ENCODE measurements around the gene ERI3.

ERI3 gene

DNA sequence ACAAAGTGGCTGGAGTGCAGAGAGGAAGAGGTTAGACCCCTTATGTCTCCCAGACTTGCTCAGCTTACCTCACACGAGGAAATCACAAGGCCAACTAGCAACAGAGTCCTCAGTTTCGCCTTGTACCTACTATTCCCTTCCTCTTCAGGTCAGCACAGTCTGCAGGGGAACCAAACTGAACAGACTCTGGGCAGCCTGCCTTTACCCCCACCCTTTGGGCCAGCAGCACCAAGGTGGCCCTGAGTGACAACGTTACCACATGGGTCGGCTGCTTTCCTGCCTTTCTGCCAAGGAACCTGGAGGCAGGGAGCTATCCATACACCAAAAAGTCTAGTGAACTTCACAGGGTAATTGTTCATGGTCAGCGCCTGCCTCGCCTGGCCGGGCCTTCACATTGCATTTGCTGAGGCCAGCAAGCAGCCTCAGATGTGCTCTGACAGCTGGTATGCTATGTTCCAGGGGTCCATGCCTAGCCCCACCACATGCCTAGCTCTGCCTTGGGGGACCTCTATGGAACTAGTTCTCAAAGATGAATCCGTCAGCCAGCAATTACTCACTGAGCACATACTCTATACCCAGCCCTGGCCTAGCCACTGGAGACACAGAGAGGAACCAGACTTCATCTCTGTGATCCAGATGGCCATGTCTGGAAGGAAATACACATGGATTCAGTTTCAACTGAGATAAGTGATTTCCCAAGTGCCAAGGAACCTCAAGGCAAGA lies 72.2 kb downstream of the ERI3 start:
- H3K4me3 ChIP-seq (ENCODE audit: low read depth, low read length), result no peak overlapping the region
- DNase-seq (ENCODE audit: low read depth), result no peak
- in situ Hi-C loops (cut with HindIII; ENCODE audit: low sequenced_read_pairs), result no loop called here
- TF ChIP-seq CTCF (IDR thresholded peaks at IDR 0.05; ENCODE audit: low read depth, low read length, missing control alignments), result no peak

GRCh38 chr1:44281962-44282703 lies 72.9 kb downstream of the ERI3 start:
- no peak overlapping the region for H3K4me3 ChIP-seq (ENCODE audit: low read depth, low read length)
- in situ Hi-C loops (cut with HindIII; ENCODE audit: low sequenced_read_pairs), result no loop called here
- no peak for DNase-seq (ENCODE audit: low read depth)
- no peak for TF ChIP-seq CTCF (IDR thresholded peaks at IDR 0.05; ENCODE audit: low read depth, low read length, missing control alignments)

- no peak for TF ChIP-seq CTCF (IDR thresholded peaks at IDR 0.05; ENCODE audit: low read depth, low read length, missing control alignments)
- no peak for DNase-seq (ENCODE audit: low read depth)
- in situ Hi-C loops (cut with HindIII; ENCODE audit: low sequenced_read_pairs), result no loop called here
- no peak overlapping the region for H3K4me3 ChIP-seq (ENCODE audit: low read depth, low read length)
Observed at GRCh38 chr1:44276901-44277300, 78.2 kb downstream of the ERI3 start.

GRCh38 chr1:44275991-44276405 lies 79.1 kb downstream of the ERI3 start:
- DNase-seq (ENCODE audit: low read depth), result no peak
- in situ Hi-C loops (cut with HindIII; ENCODE audit: low sequenced_read_pairs), result no loop called here
- TF ChIP-seq CTCF (IDR thresholded peaks at IDR 0.05; ENCODE audit: low read depth, low read length, missing control alignments), result no peak
- no peak overlapping the region for H3K4me3 ChIP-seq (ENCODE audit: low read depth, low read length)

GRCh38 chr1:44275296-44275962 lies 79.6 kb downstream of the ERI3 start:
- no peak for TF ChIP-seq CTCF (IDR thresholded peaks at IDR 0.05; ENCODE audit: low read depth, low read length, missing control alignments)
- no peak overlapping the region for H3K4me3 ChIP-seq (ENCODE audit: low read depth, low read length)
- in situ Hi-C loops (cut with HindIII; ENCODE audit: low sequenced_read_pairs), result no loop called here

DNA sequence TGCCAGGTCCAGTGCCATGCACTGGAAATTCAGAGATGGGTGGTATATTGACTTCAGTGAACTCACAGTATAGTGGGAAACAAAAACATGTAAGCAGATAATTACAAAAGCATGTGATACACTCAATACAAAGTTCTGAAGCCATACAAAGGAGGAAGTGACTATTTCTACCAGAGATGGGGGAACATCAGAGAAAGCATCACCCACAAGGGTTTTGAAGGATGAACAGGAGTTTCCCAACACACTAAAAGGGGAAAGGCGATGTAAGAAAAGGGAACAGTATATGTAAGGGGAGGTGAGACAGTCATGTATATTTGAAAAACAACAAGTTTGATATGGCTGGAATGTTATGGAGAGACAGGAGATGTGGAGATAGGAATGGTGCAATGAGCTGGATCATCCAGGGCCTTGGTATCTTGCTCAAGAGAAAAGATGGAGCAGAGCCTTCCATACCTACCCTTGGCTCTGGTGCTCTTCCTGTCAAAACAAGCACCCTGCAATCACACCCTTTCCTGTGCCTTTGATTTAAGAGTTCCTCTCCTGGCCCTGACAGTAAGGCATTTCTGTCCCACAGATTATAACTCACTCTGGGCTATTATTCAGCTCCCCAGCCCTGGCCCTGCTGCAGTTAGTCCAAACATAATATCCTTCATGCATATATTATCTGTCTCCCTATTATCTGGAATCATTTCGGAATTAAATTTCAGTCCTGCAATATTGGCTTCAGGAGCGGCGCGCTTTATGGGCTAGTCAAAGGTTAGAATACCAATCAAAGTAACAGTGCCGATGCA lies 81.3 kb downstream of the ERI3 start:
- in situ Hi-C loops (cut with HindIII; ENCODE audit: low sequenced_read_pairs), result no loop called here
- H3K4me3 ChIP-seq (ENCODE audit: low read depth, low read length), result no peak overlapping the region
- TF ChIP-seq CTCF (IDR thresholded peaks at IDR 0.05; ENCODE audit: low read depth, low read length, missing control alignments), result no peak
- DNase-seq (ENCODE audit: low read depth), result no peak

More at GRCh38 chr1:44275296-44275962, 79.6 kb downstream of the ERI3 start:
- no peak for DNase-seq (ENCODE audit: low read depth)
